Measurements from ENCODE around the gene NAXE. TPM values are rescaled to one million over a fixed set of nuclear protein-coding genes. Genes with fewer than 3 reads are reported as not detected.
A peak's percentile ranks its signal among the peaks of the same experiment; 100 is the strongest.

The NAXE gene
- total and polyA plus RNA-seq, 2 experiments from 2014 or later: 117 to 198 TPM

DNA sequence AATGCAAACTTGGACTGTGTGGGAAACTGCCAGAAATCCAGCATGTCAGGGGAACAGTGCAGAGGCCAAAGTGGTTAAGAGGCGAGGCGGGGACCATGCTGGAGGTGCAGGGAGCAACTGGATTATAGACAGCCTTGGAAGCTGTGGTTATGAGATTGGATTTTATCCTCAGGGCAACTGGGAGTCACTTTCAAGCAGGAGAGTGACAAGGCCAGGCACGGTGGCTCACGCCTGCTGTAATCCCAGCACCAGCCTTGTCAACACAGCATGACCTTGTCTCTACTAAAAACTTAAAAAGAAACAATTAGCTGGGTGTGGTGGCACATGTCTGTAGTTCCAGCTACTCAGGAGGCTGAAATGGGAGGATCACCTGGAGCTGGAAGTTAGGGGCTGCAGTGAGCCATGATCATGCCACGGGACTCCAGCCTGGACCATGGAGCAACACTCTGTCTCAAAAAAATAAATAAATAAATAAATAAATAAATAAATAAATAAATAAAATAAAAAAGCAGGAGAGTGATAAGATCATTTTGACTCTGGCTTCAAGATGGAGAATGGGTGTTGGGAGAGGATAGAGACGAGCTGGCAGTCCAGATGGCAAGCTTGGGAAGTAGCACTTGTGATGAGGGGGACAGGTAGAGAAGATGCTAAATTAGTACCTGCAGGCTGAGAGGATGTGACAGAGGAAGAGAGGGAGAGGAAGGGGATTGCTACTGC is 31.2 kb downstream of the NAXE start:
- TF ChIP-seq EZH2phosphoT487 (IDR thresholded peaks at IDR 0.05; ENCODE audit: low read depth, severe bottlenecking, unreplicated experiment) (no peak), EZH2 (IDR thresholded peaks at IDR 0.05; ENCODE audit: borderline replicate concordance) (no peak), CTCF (IDR thresholded peaks at IDR 0.05; ENCODE audit: poor library complexity) (no peak)
- Histone ChIP-seq H4K20me1 (ENCODE audit: insufficient read depth, poor library complexity, severe bottlenecking) (no peaks in the 10 kb centered on the region), H3K27ac (no peak overlapping the region), H3K36me3 (replicated peaks; ENCODE audit: insufficient read depth, low read depth) (no peaks in the 10 kb centered on the region), H3K4me1 (ENCODE audit: insufficient read depth) (peaks cover 23% of the 10 kb centered on the region), H3K9me2 (replicated peaks; ENCODE audit: insufficient read depth) (no peaks in the 10 kb centered on the region), H3K4me2 (no peak overlapping the region), H2AFZ (no peak overlapping the region), H3K4me3 (no peak overlapping the region), H3K79me2 (no peaks in the 10 kb centered on the region), H3K9me3 (ENCODE audit: low read depth) (no peaks in the 10 kb centered on the region), H3K27me3 (peaks cover 81% of the 10 kb centered on the region)
- DNase-seq (ENCODE audit: low spot score): no peak
- 66% methylated on average over 6 of the region's 6 CpGs for WGBS (ENCODE audit: low lambda C conversion rate, missing lambda C conversion rate)

DNA sequence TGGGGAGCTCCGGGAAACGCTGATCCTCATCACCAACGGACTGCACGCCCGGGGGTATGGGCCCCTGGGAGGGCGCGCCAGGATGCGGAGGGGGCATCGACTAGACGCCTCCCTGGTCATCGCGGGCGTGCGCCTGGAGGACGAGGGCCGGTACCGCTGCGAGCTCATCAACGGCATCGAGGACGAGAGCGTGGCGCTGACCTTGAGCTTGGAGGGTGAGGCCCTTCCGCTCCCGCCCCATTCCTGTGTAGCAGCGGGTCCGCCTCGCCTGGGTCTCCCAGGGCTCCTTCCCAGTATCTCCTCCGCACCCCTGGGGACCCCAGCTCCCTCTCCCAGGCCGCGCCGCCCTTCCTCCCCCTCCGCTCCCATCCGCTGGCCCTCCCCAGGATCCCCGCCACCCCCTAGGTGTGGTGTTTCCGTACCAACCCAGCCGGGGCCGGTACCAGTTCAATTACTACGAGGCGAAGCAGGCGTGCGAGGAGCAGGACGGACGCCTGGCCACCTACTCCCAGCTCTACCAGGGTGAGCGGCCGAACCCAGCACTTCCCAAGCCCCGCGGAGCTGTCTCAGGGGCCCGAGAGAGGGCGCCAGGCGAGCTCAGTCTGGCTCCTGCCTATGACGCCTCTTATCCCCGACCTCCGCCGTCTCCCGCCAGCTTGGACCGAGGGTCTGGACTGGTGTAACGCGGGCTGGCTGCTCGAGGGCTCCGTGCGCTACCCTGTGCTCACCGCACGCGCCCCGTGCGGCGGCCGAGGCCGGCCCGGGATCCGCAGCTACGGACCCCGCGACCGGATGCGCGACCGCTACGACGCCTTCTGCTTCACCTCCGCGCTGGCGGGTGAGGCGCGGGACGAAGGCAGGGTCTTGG is 32.6 kb downstream of the NAXE start:
- Histone ChIP-seq H3K4me2 (peak overlapping the region; percentile 90), H3K4me1 (ENCODE audit: insufficient read depth) (peaks cover 23% of the 10 kb centered on the region), H3K27ac (no peak overlapping the region), H3K4me3 (no peak overlapping the region), H4K20me1 (ENCODE audit: insufficient read depth, poor library complexity, severe bottlenecking) (no peaks in the 10 kb centered on the region), H3K27me3 (peaks cover 78% of the 10 kb centered on the region), H2AFZ (peak overlapping the region; percentile 25), H3K9me3 (ENCODE audit: low read depth) (no peaks in the 10 kb centered on the region), H3K9me2 (replicated peaks; ENCODE audit: insufficient read depth) (no peaks in the 10 kb centered on the region), H3K36me3 (replicated peaks; ENCODE audit: insufficient read depth, low read depth) (no peaks in the 10 kb centered on the region), H3K79me2 (no peaks in the 10 kb centered on the region)
- peak; percentile 75 for DNase-seq (ENCODE audit: low spot score)
- WGBS (ENCODE audit: low lambda C conversion rate, missing lambda C conversion rate): 2% methylated on average over 61 of the region's 87 CpGs
- peak; percentile 36 for TF ChIP-seq CTCF (IDR thresholded peaks at IDR 0.05; ENCODE audit: poor library complexity)
- peak; percentile 64 for TF ChIP-seq EZH2 (IDR thresholded peaks at IDR 0.05; ENCODE audit: borderline replicate concordance)
- TF ChIP-seq EZH2phosphoT487 (IDR thresholded peaks at IDR 0.05; ENCODE audit: low read depth, severe bottlenecking, unreplicated experiment): no peak

- 5% methylated on average over 36 of the region's 55 CpGs for WGBS (ENCODE audit: low lambda C conversion rate, missing lambda C conversion rate)
- Histone ChIP-seq H3K36me3 (replicated peaks; ENCODE audit: insufficient read depth, low read depth) (no peaks in the 10 kb centered on the region), H3K4me2 (peak overlapping the region; percentile 90), H3K79me2 (no peaks in the 10 kb centered on the region), H3K4me3 (no peak overlapping the region), H3K9me3 (ENCODE audit: low read depth) (no peaks in the 10 kb centered on the region), H3K27ac (no peak overlapping the region), H4K20me1 (ENCODE audit: insufficient read depth, poor library complexity, severe bottlenecking) (no peaks in the 10 kb centered on the region), H3K4me1 (ENCODE audit: insufficient read depth) (peaks cover 23% of the 10 kb centered on the region), H3K9me2 (replicated peaks; ENCODE audit: insufficient read depth) (no peaks in the 10 kb centered on the region), H2AFZ (peak overlapping the region; percentile 45), H3K27me3 (peaks cover 77% of the 10 kb centered on the region)
- no peak for DNase-seq (ENCODE audit: low spot score)
- TF ChIP-seq CTCF (IDR thresholded peaks at IDR 0.05; ENCODE audit: poor library complexity) (no peak), EZH2phosphoT487 (IDR thresholded peaks at IDR 0.05; ENCODE audit: low read depth, severe bottlenecking, unreplicated experiment) (peak; percentile 41), EZH2 (IDR thresholded peaks at IDR 0.05; ENCODE audit: borderline replicate concordance) (peak; percentile 80)
Measured at GRCh38 chr1:156624814-156625435, 33.3 kb downstream of the NAXE start.
